GM19193 (cell line): ENCODE results near the gene LBHD2.

Source experiments
- POLR2A ChIP-seq: IDR thresholded peaks from 4 replicates; pipeline ENCODE4 v1.6.1; 2011; ENCODE audit not compliant: insufficient read depth, insufficient read length; ENCODE audit errors: extremely low read depth

The LBHD2 gene

DNA sequence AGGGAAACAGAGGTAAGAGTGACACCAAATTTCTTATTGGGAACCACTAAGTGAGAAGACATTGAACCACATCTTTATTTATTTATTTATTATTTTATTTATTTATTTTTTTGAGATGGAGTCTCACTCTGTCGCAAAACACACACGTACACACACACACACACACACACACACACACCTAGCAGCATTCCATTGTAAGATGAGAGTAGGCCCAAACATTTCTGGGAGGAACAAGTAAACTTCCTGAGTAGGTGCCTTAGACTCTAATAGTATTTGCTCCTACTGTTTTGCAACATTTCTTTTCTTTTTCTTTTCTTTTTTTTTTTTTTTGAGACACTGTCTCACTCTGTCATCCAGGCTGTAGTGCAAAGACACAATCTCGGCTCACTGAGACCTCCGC is 19.6 kb upstream of the LBHD2 start:
- TF ChIP-seq POLR2A: no peak

DNA sequence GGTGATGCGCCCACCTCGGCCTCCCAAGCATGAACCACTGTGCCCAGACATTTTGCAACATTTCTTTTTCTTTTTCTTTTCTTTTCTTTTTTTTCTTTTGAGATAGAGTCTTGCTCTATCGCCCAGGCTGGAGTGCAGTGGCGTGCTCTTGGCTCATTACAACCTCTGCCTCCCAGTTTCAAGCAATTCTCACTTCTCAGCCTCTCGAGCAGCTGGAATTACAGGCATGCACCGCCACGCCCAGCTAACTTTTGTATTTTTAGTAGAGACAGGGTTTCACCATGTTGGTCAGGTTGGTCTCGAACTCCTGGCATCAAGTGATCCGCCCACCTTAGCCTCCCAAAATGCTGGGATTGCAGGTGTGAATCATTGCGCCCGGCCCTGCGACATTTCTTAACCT is 19.0 kb upstream of the LBHD2 start:
- TF ChIP-seq POLR2A: no peak

DNA sequence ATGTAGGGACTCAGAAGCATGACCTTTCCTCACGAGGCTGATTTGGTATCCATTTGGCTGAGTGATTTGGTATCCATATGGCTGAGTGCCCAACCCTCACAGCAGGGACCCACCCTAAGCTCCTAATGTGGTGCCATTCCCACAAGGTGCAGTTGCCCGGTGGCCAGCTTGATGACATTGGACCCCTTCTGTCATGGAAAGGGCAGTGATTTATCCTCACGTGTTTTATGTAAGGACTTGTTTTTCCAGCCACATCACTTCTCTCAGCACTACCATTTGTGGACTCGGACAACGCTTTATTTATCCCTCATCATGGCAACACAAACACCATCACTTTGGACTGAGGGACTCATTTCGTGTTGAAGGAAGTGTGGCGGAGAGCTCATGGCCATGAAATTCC is 18.1 kb upstream of the LBHD2 start:
- no peak for TF ChIP-seq POLR2A

DNA sequence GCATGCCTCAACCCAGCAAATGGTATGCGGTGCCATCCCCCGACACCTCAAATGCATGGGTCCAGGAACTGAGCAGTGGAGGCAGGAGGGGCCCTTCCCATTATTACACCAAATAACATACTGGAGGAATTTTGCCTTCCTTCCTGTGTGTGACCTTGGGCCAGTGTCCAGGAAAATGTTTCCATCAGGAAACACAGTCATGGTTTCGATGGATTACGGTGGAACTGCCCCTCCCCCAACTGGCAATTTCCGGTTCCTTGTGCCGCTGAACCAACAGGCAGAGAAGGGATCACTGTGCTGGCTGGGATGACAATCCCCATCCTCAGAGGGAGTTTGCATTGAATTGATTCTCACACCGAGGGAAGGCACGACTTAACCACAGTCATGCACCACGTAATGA is 17.6 kb upstream of the LBHD2 start:
- no peak for TF ChIP-seq POLR2A

DNA sequence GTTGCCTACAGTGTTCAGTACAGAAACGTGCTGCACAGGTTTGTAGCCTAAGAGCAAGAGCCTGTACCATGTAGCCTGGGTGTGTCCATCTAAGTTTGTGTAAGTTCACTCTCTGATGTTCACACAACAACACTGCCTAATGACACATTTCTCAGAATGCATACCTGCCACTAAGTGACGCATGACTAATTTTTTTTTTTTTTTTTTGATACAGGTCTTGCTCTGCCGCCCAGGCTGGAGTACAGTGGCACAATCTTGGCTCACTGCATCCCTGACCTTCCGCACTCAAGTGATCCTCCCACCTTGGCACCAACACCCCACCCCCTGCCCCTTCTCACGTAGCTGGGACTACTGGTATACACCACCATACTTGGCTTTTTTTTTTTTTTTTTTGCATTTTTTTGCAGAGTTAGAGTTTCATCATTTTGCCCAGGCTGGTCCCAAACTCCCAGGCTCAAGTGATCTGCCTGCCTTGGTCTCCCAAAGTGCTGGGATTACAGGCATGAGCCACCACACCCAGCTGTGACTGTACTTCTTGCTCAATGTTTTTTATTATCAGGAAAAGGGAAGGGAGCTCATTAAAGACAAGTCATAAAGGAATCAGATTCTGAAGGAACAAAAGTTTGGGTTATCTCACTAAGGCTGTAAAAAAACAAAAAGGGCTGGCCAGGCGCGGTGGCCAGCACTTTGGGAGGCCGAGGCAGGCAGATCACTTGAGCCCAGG is 16.6 kb upstream of the LBHD2 start:
- no peak for TF ChIP-seq POLR2A

DNA sequence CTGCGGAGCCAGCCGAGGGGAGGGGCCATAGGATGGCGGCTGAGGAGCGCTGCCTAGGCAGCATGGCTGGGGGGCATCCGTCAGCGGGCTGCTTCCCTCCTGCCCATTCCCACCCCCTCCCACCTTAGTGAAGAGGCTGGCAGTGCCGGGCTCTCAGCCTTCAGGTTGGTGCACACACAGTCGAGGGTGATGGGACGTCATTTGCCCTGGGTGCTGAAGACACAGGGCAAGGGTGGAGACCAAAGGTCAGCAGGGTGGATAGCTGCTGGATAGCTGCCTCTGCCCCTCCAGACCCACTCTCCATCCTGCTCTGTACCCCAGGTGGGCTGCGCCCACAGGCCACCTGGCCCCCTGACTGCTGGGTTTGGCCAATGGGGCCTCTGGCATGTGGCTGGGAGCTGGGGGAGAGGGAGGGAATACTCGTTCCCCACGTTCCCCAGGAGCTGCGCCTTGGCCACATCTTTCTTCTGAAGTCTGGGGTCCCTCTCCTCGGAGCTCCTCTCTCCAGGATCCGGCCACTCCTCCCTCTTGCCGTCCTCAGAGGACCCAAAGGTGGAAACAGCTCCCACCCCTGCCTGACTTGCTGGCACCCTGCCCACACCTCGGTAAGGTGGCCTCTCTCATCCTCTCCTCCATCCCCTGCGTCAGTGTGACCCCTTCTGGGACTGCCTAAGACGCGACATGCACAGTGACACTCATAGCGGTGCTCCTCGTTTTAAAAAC is 15.5 kb upstream of the LBHD2 start:
- no peak for TF ChIP-seq POLR2A

DNA sequence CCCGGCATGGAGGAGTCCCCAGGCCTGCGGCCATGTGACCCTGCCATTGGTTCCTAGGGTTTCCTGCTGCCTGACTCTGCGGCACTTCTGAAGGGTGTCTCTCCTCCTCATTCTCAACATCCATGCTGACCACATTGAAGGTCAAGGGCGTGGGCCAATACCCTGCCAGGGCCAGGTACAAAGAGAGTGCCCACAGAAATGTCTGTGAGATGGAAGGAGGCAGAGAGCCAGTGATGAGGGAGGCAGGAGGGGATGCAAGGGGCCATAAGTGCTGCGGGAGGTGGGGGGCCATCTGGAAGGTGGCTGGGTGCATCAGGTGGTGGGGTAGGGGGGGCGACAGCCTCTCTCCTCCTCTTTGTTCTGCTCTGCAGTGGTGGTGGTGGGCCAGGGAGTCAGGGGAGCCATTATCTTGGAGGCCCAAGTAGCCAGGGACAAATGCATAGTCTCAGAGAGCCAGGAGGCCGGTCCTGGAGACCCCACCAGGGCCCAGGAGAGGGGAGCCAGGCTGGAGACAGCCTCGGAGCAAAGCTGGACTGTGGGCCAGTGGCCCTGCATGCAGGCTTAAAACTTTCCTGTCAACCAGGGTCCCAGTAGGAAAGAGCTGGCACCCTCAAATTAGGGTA is 13.6 kb upstream of the LBHD2 start:
- TF ChIP-seq POLR2A: no peak

DNA sequence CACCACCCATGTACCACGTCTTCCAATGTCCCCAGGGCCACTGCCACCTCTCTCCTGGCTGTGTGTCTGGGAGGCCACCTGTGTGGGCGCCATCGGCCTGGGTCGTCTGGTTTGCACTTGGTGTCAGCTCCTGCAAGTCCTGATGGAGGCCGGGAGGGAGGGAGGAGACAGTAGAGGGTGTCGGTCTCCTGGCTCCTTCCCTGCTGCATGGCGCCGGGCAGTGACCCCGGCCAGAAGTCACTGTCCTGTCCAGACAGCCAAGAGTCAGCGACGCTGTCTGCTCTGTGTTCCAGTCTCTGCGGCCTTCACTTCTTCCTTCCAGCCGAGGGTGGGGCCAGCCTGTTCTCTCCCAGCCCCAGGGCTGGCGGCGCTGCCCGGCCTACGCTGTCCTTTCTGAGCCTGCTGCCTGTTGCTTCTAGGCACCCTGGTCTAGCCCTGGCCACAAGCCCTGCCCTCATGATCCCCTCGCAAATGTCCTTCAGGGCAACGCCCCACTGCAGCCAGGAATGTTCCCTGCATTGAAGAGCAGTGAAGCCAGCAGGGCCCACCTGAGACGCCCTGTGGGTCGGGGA is 13.0 kb upstream of the LBHD2 start:
- TF ChIP-seq POLR2A: no peak

DNA sequence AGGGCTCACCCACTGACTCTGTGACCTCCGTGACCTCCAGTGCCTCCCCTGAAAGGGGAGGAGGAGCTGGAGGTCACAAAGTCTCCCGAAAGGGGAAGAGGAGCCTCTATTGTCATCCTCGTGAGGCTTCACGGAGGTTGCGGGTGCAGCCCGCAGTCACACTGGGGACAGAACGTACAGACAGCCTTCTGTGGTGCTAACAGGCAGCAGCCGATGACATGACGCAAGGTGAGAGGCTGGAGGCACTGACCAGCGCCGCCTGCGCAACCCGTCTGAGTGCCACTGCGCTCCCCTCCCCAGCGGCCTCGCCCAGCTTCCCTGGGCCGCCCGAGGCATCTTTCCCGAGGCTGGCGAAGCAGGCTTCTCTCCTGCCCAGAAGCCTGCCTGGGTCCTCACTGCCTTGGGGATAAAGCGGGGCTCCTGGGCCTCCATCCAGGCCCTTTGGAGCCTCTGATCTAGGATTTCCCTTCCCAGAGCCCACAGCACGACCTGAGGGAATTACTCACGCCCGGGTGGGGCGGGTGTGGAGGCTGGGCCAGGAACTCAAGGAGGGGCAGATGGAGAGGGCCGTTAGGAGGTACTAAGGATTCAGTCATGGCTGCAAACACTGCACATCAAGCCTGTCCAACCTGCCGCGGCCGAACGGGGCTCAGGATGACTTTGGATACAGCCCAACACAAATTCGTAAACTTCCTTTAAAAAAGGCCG is 12.3 kb upstream of the LBHD2 start:
- TF ChIP-seq POLR2A: no peak

DNA sequence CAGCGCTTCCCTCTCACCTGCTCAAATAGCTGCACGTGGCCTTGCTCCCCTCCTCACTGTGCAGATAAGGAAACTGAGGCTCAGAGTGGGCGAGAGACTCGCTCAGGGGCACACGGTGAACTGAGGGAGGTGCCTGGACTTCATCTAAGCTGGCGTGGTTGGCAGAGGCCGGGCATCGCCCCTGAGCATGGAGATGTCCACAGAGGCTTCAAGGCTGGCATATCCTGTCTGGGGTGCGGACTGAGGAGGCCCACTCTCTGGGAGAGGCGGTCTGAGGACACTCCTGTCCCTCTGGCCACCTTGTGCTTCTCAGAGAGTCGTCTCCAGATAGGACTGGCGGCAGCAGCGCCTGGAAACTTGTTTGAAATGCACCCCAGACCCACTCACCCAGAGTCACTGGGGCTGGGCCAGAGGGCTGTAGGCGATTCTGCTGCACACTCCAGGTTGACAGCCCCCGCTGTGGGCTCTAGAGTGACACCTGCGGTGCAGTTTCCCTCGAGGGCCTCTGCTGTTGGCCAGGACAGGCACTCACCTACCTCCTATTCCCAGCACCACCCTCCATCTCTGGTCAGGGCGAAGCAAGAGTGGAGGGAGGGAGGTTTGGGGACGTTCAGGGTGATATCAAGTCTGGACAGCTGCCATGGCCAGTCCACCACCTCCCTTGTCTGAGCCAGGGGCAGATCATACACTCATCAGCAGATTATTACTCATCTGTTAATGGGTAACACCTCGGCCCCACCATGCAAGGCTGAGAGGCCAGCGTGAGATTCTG is 11.2 kb upstream of the LBHD2 start:
- no peak for TF ChIP-seq POLR2A

DNA sequence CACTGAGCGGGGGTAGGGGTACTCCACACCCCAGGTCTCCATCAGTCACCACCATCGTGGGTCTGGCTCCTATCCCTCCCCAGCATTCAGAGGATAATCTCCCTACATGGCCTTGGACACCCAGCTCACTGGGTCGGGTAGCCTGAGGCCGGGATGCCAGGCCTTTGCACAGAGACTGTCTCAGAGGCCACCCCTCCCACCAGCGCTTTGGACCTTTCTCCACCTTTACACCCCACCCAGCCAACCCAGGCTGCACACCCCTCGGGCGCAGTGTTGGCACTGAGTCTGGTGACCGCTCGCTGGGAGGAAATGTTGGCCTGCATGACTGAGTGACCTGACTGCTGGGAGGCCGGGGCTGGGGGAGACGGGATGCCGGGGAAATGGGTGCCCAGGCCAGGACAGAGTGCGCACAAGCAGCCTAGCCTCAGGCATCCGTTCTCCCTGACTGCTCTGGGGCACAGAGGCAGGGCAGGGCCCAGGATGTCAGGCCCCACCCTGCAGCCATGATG is 10.6 kb upstream of the LBHD2 start:
- TF ChIP-seq POLR2A: no peak

DNA sequence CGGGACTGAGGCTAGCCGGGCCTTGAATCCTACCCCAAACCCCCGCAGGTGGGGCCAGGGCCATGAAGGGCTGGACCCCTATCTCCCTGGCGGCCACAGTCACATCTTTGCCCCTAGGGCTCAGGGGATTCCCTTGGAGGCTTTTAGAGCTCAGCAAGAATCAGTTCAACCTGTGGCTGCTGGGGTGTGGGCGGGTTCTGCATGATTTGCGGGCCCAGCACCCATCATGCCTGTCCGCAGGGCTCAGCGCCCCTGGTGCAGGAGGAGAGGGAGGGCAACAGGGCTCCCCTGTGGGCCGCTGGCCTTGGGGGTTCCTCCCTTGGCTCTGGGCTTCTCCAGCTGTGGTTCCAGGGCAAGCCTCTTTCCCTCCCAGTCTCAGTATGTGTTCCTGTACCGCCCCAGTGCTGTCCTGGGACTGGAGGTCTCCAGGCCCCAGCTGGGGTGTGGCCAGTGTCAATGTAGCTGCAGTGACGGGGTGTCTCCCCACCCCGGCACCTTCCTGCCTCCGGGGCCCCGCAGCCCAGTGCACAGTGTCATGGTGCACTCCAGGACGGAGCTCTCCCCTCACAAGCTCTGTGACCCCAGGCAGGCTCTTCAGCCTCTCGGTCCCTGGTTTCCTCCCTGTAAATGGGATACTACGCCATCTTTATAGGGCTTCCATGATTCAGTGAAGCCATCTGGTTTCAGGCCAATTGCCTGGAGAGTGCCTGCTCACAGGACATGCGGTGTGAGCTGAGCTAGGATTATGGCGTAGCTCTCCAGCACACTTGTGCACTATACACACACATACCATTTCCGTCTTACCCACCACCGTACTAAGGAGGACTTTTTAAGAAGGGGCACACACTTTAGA is 9.9 kb upstream of the LBHD2 start:
- no peak for TF ChIP-seq POLR2A

DNA sequence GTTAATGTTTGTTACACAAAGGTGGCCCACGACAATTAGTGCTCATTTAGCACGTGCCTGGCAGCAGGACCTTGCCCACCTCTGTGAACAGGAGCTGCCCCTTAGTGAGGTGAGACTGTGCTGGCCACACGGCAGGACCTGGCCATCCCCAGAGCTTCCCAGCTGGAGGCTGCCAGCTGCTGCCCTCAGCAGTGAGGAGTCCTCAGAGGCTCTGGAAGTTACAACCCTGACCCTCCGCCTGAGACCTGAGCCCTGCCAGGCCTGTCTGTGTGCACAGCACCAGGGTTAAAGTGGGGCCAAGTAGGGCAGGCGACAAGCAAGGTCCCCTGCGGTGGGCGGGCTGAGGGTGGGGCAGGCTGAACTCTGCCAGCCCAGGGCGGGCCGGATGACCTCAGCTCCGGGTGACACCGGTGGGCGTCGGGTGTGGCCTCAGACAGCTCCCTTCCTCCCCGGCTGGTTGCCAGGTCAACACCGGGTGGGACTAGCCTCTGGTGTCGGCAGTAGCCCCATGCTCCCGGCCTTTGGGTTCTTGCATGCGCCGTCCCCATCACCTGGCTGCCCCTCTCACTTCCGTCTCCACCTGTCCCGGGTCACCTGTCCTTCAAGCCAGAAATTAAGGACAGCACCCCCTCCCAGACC is 9.2 kb upstream of the LBHD2 start:
- no peak for TF ChIP-seq POLR2A

DNA sequence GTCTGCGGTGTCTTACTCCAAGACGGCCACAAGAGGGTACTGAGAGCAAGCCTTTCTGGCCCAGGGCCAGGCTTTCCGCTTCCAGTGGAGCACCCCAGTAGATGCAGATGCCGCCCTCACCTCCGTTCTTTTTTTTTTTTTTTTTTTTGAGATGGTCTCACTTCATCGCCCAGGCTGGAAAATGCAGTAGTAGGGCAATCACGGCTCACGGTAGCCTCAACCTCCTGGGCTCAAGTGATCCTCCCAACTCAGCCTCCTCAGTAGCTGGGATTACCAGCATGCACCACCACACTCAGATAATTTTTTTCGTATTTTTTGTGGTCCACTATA is 5.6 kb upstream of the LBHD2 start:
- no peak for TF ChIP-seq POLR2A
